Thoracic aorta (tissue), 2 donors: ENCODE measurements around the gene ICAM2. TPM values are rescaled to one million over a fixed set of nuclear protein-coding genes. Genes with fewer than 3 reads are reported as not detected.
"Not testable (repeated sequence)": the region's sequence is repeated elsewhere in the genome, so short reads cannot be mapped to it uniquely, and the experiment has no call there.

Source experiments
- ATAC-seq: fragments of 150-250 bp; one replicate; pipeline ENCODE4 v1.8.0; 2017; ENCODE audit warnings: low read depth; ENCODE audit not compliant: insufficient number of reproducible peaks, low FRiP score
- DNase-seq: peaks from one replicate; pipeline ENCODE4 v3.0.0-alpha.2; 2020; ENCODE audit warnings: low spot score
- H3K27ac ChIP-seq, 2 donors: fragments of 200-600 bp; sonication (generic); 1 replicate in 1 of 2; 2 replicates in 1 of 2; pipeline ENCODE4 v1.5.1; 2016; ENCODE audit warnings: mild to moderate bottlenecking in 2 of 2, moderate library complexity in 2 of 2
- H3K27me3 ChIP-seq: fragments of 200-600 bp; sonication (generic); replicated peaks from 2 replicates; pipeline ENCODE4 v1.6.0; 2016; ENCODE audit warnings: mild to moderate bottlenecking; ENCODE audit not compliant: insufficient read depth
- H3K36me3 ChIP-seq: fragments of 200-600 bp; sonication (generic); one replicate; pipeline ENCODE4 v1.5.1; 2016
- H3K4me1 ChIP-seq, 2 donors: fragments of 200-600 bp; sonication (generic); 1 replicate in 1 of 2; 2 replicates in 1 of 2; pipeline versions ENCODE4 v1.5.1 to v1.6.0; 2016; ENCODE audit warnings: low read depth in 2 of 2, mild to moderate bottlenecking in 1 of 2; ENCODE audit not compliant: control insufficient read depth in 1 of 2
- H3K4me3 ChIP-seq: fragments of 200-600 bp; sonication (generic); 2 replicates; pipeline ENCODE4 v1.5.1; 2016; ENCODE audit warnings: mild to moderate bottlenecking
- H3K9me3 ChIP-seq: fragments of 200-600 bp; sonication (generic); 2 replicates; pipeline ENCODE4 v1.5.1; 2016
- CTCF ChIP-seq: fragments of 200-600 bp; sonication (generic); IDR thresholded peaks from one replicate; pipeline ENCODE4 v1.5.1; 2019; ENCODE audit warnings: antibody characterized with exemption
- total RNA-seq, 2 donors: library from RNA; depleted of rRNA; stranded (reverse); fragments of >200 nt; gene quantifications; one replicate each; pipeline versions ENCODE4 v1.1.0 to v1.2.3, GENCODE V29; 2016

The ICAM2 gene
- total RNA-seq, 2 donors from 2014 or later: 41.6 to 46.6 TPM

- no peaks in the 10 kb centered on the region for H3K9me3 ChIP-seq
- ATAC-seq (no peak), DNase-seq (no peak)
- H3K27me3 ChIP-seq: no peaks in the 10 kb centered on the region
- no peak overlapping the region for H3K27ac ChIP-seq
- no peak for TF ChIP-seq CTCF
- no peaks in the 10 kb centered on the region for H3K36me3 ChIP-seq
- no peak overlapping the region for H3K4me3 ChIP-seq
- H3K4me1 ChIP-seq: no peaks in the 10 kb centered on the region
Measured at GRCh38 chr17:64008830-64009229, 11.6 kb downstream of the ICAM2 start.

- Histone ChIP-seq H3K27me3 (no peaks in the 10 kb centered on the region), H3K4me1 (no peaks in the 10 kb centered on the region), H3K4me3 (no peak overlapping the region), H3K36me3 (no peaks in the 10 kb centered on the region), H3K9me3 (no peaks in the 10 kb centered on the region), H3K27ac (no peak overlapping the region)
- TF ChIP-seq CTCF: no peak
- ATAC-seq (no peak), DNase-seq (no peak)
Measured at GRCh38 chr17:64008346-64008745, 12.1 kb downstream of the ICAM2 start.

DNA sequence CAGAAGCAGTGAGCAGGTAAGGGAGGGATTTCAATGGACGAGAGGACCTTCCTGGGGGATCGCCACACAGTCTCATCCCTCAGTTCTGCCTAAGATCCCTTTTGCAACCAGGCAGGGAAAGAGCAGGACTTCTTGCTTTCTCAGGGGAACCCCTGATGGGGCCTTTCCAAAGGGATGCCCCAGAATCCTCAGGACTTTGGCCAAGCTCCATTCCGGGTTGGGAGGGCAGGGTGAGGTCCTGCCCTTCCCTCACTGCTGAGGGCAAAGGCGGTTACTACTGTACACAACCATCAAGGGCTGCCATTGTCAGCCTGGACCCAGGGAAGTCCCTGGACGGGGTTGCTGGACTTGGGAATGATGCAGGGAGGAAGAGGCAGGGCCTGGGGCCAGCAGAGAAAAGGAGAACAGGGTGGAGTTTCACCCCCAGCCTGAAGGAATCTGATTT lies 12.6 kb downstream of the ICAM2 start:
- no peaks in the 10 kb centered on the region for H3K36me3 ChIP-seq
- no peak for TF ChIP-seq CTCF
- no peaks in the 10 kb centered on the region for H3K4me1 ChIP-seq
- DNase-seq: no peak
- H3K9me3 ChIP-seq: no peaks in the 10 kb centered on the region
- ATAC-seq: no peak
- H3K27ac ChIP-seq: no peak overlapping the region
- H3K27me3 ChIP-seq: no peaks in the 10 kb centered on the region
- no peak overlapping the region for H3K4me3 ChIP-seq

- not testable (repeated sequence) for H3K4me3 ChIP-seq, H3K4me1 ChIP-seq, ATAC-seq, H3K27me3 ChIP-seq, DNase-seq, H3K9me3 ChIP-seq, H3K36me3 ChIP-seq, H3K27ac ChIP-seq
Measured at GRCh38 chr17:64007089-64007837, 13.2 kb downstream of the ICAM2 start.

DNA sequence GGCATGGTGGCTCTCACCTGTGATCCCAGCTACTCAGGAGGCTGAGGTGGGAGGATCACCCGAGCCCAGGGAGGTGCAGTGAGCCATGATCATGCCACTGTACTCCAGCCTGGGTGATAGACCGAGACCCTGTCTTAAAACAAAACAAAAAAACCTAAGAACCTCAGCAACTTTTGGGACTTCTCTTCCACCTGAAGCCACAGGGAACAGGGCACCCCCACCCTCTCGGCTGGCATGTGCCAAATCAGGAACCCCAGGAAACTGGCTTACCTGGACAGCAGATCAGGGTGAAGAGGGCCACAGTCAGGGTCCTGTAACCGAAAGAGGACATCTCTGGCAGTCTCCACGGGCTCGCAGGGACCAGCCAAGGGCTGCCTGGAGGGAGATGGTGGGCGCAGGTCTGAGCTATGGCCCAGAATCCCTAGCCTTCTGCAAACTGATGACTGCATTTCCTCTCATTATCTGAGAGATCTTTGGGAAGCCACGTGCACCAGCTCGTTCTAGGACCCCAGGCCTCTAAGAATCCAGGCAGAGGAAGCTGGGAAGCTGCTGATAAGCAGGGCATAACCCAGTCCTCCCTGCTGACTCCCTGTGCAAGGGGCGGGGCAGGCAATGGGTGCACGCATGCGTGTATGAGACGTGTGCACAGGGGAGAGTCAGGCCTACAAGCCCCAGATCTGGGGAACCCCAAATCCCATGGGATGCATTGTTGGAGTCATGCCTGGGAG lies 13.9 kb downstream of the ICAM2 start:
- no peak for TF ChIP-seq CTCF
- Histone ChIP-seq H3K9me3 (no peaks in the 10 kb centered on the region), H3K4me1 (no peaks in the 10 kb centered on the region), H3K4me3 (no peak overlapping the region), H3K27me3 (no peaks in the 10 kb centered on the region), H3K36me3 (no peaks in the 10 kb centered on the region), H3K27ac (no peak overlapping the region)
- no peak for ATAC-seq
- DNase-seq: no peak
